Measurements from ENCODE around the gene TTLL9. TPM values are rescaled to one million over a fixed set of nuclear protein-coding genes. Genes with fewer than 3 reads are reported as not detected.

The TTLL9 gene
- polyA plus RNA-seq, 1 experiment = 0.11 TPM

GRCh38 chr20:31967830-31968249 is 97.4 kb downstream of the TTLL9 start, which contains the start of gene XKR7:
Gene XKR7 (plus strand): TSS chr20:31968151. CDS start chr20:31968176, 25 bp downstream.
- CTCF ChIA-PET = no interaction called here
- H3K36me3 ChIP-seq (ENCODE audit: control insufficient read depth, insufficient read depth, low read length) = no peaks in the 10 kb centered on the region
- H3K27me3 ChIP-seq (ENCODE audit: control insufficient read depth, insufficient read depth, low read length) = peaks cover 18% of the 10 kb centered on the region
- no peak for DNase-seq (ENCODE audit: low read depth)
- POLR2A ChIA-PET = interaction anchor here (0.6 kb wide), 1 partner anchor 75 kb away, joined by 7 read pairs; no protein-coding TSS in a partner anchor
- H3K4me3 ChIP-seq (ENCODE audit: low read depth, low read length) = peak within 1 kb of the TSS; percentile 8; the same call in 1 of the 2 replicates
- TF ChIP-seq CTCF (IDR thresholded peaks at IDR 0.05; ENCODE audit: insufficient read depth, low read depth, low read length) = no peak

- no peak overlapping the region for H3K4me3 ChIP-seq (ENCODE audit: low read depth, low read length)
- TF ChIP-seq CTCF (IDR thresholded peaks at IDR 0.05; ENCODE audit: insufficient read depth, low read depth, low read length) = no peak
- ChIA-PET POLR2A (interaction anchor here (0.6 kb wide), 1 partner anchor 74 kb away, joined by 7 read pairs; no protein-coding TSS in a partner anchor), CTCF (no interaction called here)
- DNase-seq (ENCODE audit: low read depth) = no peak
- H3K27me3 ChIP-seq (ENCODE audit: control insufficient read depth, insufficient read depth, low read length) = peaks cover 16% of the 10 kb centered on the region
- H3K36me3 ChIP-seq (ENCODE audit: control insufficient read depth, insufficient read depth, low read length) = no peaks in the 10 kb centered on the region
These were observed 98.1 kb downstream of the TTLL9 start for GRCh38 chr20:31968291-31969126.

- no peak for DNase-seq (ENCODE audit: low read depth)
- ChIA-PET POLR2A (no interaction called here), CTCF (interaction anchor here (0.6 to 1.1 kb wide), 2 partner anchors 9 to 147 kb away, joined by 3 read pairs; no protein-coding TSS in a partner anchor)
- no peak for TF ChIP-seq CTCF (IDR thresholded peaks at IDR 0.05; ENCODE audit: insufficient read depth, low read depth, low read length)
- Histone ChIP-seq H3K36me3 (ENCODE audit: control insufficient read depth, insufficient read depth, low read length) (no peaks in the 10 kb centered on the region), H3K27me3 (ENCODE audit: control insufficient read depth, insufficient read depth, low read length) (peaks cover 13% of the 10 kb centered on the region), H3K4me3 (ENCODE audit: low read depth, low read length) (no peak overlapping the region)
These were observed 99.6 kb downstream of the TTLL9 start for GRCh38 chr20:31969991-31970390.

GRCh38 chr20:31972471-31973021 is 102.1 kb downstream of the TTLL9 start:
- POLR2A ChIA-PET = no interaction called here
- H3K36me3 ChIP-seq (ENCODE audit: control insufficient read depth, insufficient read depth, low read length) = no peaks in the 10 kb centered on the region
- H3K4me3 ChIP-seq (ENCODE audit: low read depth, low read length) = no peak overlapping the region
- H3K27me3 ChIP-seq (ENCODE audit: control insufficient read depth, insufficient read depth, low read length) = peaks cover 6% of the 10 kb centered on the region; the same call in 1 of the 2 replicates
- CTCF ChIA-PET = interaction anchor here (1.2 to 1.8 kb wide), 4 partner anchors 20 to 139 kb away, joined by 3 to 6 read pairs (median 4); no protein-coding TSS in a partner anchor
- no peak for TF ChIP-seq CTCF (IDR thresholded peaks at IDR 0.05; ENCODE audit: insufficient read depth, low read depth, low read length)
- peak; percentile 37 for DNase-seq (ENCODE audit: low read depth)

GRCh38 chr20:31974296-31974695 is 103.9 kb downstream of the TTLL9 start:
- no peak overlapping the region for H3K4me3 ChIP-seq (ENCODE audit: low read depth, low read length)
- no peak for DNase-seq (ENCODE audit: low read depth)
- peaks cover 7% of the 10 kb centered on the region; the same call in 1 of the 2 replicates for H3K27me3 ChIP-seq (ENCODE audit: control insufficient read depth, insufficient read depth, low read length)
- no peak for TF ChIP-seq CTCF (IDR thresholded peaks at IDR 0.05; ENCODE audit: insufficient read depth, low read depth, low read length)
- ChIA-PET POLR2A (no interaction called here), CTCF (interaction anchor here (0.6 kb wide), 1 partner anchor 124 kb away, joined by 3 read pairs; no protein-coding TSS in a partner anchor)
- H3K36me3 ChIP-seq (ENCODE audit: control insufficient read depth, insufficient read depth, low read length) = no peaks in the 10 kb centered on the region

All from BJ (cell line).